Pancreas (tissue), 10 donors: ENCODE data around the gene MNS1. TPM values are rescaled to one million over a fixed set of nuclear protein-coding genes. Genes with fewer than 3 reads are reported as not detected.

Source experiments
- ATAC-seq, 4 donors: fragments of 200-7000 bp; cut with Tn5 transposase; one replicate each; pipeline versions ENCODE4 v1.8.0 to v1.9.1; 2020; ENCODE audit warnings: mild to moderate bottlenecking in 4 of 4, moderate library complexity in 4 of 4
- DNase-seq, 6 donors: peaks; one replicate each; pipeline ENCODE4 v3.0.0-alpha.2; 2020
- FAIRE-seq: peaks from 2 replicates; lab custom pipeline; 2012; peaks lifted over from hg19 to GRCh38; lab: Jason Lieb, UNC
- H3K27ac ChIP-seq, 4 donors: fragments of 200-600 bp; sonication (generic); 1 replicate in 3 of 4; 2 replicates in 1 of 4; pipeline versions ENCODE4 v1.5.0 to v1.8.0; 2020
- H3K27me3 ChIP-seq, 4 donors: fragments of 200-600 bp; one replicate each; pipeline ENCODE4 v1.8.0; 2021
- H3K36me3 ChIP-seq, 3 donors: fragments of 200-600 bp; sonication (generic) in 1 of 3; one replicate each; pipeline versions ENCODE4 v1.5.0 to v1.8.0; 2020 to 2021
- H3K4me1 ChIP-seq, 3 donors: fragments of 200-600 bp; one replicate each; pipeline ENCODE4 v1.8.0; 2021
- H3K4me3 ChIP-seq, 4 donors: fragments of 200-600 bp; sonication (generic) in 2 of 4; one replicate each; pipeline versions ENCODE4 v1.5.0 to v1.8.0; 2020 to 2021
- H3K9me3 ChIP-seq, 4 donors: fragments of 200-600 bp; one replicate each; pipeline ENCODE4 v1.8.0; 2021
- CTCF ChIP-seq, 4 donors: fragments of 200-600 bp; sonication (generic) in 3 of 4; IDR thresholded peaks; one replicate each; pipeline versions ENCODE4 v1.5.0 to v1.8.0; 2021; ENCODE audit warnings: antibody characterized with exemption in 4 of 4
- WGBS, 2 donors: extraction: QIAGEN DNeasy Blood & Tissue Kit; methylation state at CpG; one replicate each; pipeline ENCODE4 v1.1.7; 2013; 5-methylcytosine and 5-hydroxymethylcytosine counted together
- intact Hi-C, 3 donors: fragments of 100-400 bp; cut with DNase I; formaldehyde crosslinking; loops; one replicate each; pipeline versions ENCODE4 v1.11.1 to v1.14.2; 2022
- polyA plus RNA-seq, 2 donors: library from polyadenylated mRNA; stranded (reverse); fragments of 200-250 nt; gene quantifications; one replicate each; pipeline ENCODE4 v1.2.3, GENCODE V29; 2013
- total RNA-seq, 6 donors: library from RNA; stranded (reverse); fragmentation: NEBNext Ultra II Directional in 4 of 6; extraction: Animal tissue kit (Norgen Biotek cat#: 25700) in 4 of 6; gene quantifications; one replicate each; pipeline versions ENCODE4 v1.2.1 to v1.2.4, GENCODE V29; 2021 to 2023
- donor health status: healthy with polysubstance abuse.
- donor health status: DM: no; HTN: no; CAD: no; lungs with moderate emphysema.
- donor health status: DM: no; HTN: no; CAD: no.
- donor health status: control.
- donor health status: control.
- donor health status: Bipolar disorder and iron deficiency.
- donor health status: DM: yes; HTN: yes; CAD: no.
- donor health status: DM: no; HTN: no; CAD: no.
- donor health status: DM: no; HTN: no; CAD: no.
- donor health status: DM: yes; HTN: yes; CAD: no.

The MNS1 gene, protein sequence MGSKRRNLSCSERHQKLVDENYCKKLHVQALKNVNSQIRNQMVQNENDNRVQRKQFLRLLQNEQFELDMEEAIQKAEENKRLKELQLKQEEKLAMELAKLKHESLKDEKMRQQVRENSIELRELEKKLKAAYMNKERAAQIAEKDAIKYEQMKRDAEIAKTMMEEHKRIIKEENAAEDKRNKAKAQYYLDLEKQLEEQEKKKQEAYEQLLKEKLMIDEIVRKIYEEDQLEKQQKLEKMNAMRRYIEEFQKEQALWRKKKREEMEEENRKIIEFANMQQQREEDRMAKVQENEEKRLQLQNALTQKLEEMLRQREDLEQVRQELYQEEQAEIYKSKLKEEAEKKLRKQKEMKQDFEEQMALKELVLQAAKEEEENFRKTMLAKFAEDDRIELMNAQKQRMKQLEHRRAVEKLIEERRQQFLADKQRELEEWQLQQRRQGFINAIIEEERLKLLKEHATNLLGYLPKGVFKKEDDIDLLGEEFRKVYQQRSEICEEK
- 1 to 10 TPM in 5 of 6 donors, under 1 TPM in 1; 0.54 to 2.4 (median 1.4) TPM for total RNA-seq
- 1 to 10 TPM; 1.4 to 2.3 TPM for polyA plus RNA-seq

GRCh38 chr15:56464893-56465520, at the start of gene MNS1:
MNS1 (minus strand) TSS chr15:56465137; CDS start chr15:56464972, 165 bp downstream.
- Histone ChIP-seq H3K27ac (peak within 1 kb of the TSS in 2 of 4 donors; percentile 32 to 33), H3K4me1 (peaks cover 0 to 7% (median 0%) of the 10 kb centered on the region in 3 donors), H3K27me3 (no peaks in the 10 kb centered on the region), H3K9me3 (no peaks in the 10 kb centered on the region), H3K4me3 (peak within 1 kb of the TSS; percentile 29 to 55 (median 46)), H3K36me3 (no peaks in the 10 kb centered on the region)
- DNase-seq (peak; percentile 87 to 94 (median 90)), FAIRE-seq (peak; percentile 37), ATAC-seq (peak; percentile 99 to 100 (median 99))
- WGBS, 2 donors, result 1 to 3% methylated on average over 38 of the region's 38 CpGs
- TF ChIP-seq CTCF (IDR thresholded peaks at IDR 0.05), result no peak
- intact Hi-C loops, result no loop called here

DNA sequence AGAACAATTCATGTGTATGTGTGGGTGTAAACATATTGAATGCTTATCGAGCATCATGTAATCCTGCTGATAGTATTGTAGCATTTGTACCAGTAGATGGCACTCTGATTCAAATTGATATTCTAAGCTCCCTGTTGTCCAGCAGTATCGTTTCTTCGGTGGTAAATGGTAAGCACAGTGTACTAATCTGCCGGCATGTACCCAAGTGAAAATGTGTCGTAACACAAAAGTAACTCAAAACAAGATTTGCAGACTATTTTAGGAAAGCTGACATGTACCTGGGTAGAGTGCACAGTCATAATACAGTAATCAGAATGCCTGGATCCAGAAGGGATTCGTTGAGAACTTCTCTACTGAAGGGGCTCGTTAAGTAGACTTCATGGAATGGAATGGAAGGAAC, 31.7 kb upstream of the MNS1 start:
- Histone ChIP-seq H3K36me3 (no peaks in the 10 kb centered on the region), H3K4me1 (no peaks in the 10 kb centered on the region), H3K9me3 (no peaks in the 10 kb centered on the region), H3K27me3 (no peaks in the 10 kb centered on the region), H3K4me3 (no peak overlapping the region), H3K27ac (no peak overlapping the region)
- intact Hi-C loops, result loop anchor here in 2 of 3 donors (10.0 kb wide), 1 partner anchor 808 kb away; no protein-coding TSS in a partner anchor
- peak in 3 of 4 donors; percentile 35 to 48 (median 47) for TF ChIP-seq CTCF (IDR thresholded peaks at IDR 0.05)
- no peak for FAIRE-seq
- 20 to 23% methylated on average over 7 of the region's 7 CpGs for WGBS, 2 donors
- DNase-seq, result no peak
- ATAC-seq, result peak; percentile 88 to 98 (median 96)

DNA sequence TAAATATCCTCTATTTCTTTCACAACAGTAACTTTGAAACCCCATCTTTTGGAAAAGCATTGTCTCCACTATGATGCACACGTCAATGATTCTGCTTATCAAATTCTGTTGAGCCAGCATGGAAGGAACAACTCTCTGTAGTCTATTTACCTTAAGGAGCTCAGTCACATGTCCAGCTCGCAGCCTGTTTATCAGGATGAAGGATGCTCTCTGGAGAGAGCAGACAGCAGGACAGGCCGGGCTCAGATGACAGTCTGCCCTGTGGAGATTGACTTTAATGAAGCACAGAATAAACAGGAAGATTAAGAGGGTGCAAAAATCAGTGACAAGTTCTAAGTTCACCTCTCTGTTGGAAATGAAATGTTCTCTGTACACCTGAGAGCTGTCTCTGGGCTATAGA, 30.6 kb upstream of the MNS1 start:
- intact Hi-C loops, result loop anchor here in 2 of 3 donors (10.0 kb wide), 1 partner anchor 809 kb away; no protein-coding TSS in a partner anchor
- 34 to 39% methylated on average over 3 of the region's 3 CpGs for WGBS, 2 donors

DNA sequence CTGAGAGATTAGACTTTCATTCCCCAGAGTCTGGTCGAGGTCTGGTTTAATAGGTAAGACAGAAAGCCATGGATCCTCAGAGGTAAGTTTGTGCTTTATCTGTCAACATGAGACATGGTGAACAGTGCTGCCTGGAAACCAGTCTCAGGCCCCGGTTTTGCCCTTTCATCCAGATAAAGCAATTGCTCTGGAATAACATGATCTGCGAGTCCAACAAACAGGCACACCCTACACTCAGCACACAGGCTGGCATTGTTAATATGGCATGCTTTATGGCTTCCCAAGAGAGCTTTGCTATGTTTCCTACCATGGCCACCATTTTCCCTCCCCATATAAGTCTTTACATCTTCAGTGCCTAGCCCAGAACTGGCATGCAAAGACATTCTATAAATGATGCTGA, 30.1 kb upstream of the MNS1 start:
- no peaks in the 10 kb centered on the region for H3K36me3 ChIP-seq
- no peaks in the 10 kb centered on the region for H3K9me3 ChIP-seq
- no peak for TF ChIP-seq CTCF (IDR thresholded peaks at IDR 0.05)
- no peak overlapping the region for H3K4me3 ChIP-seq
- FAIRE-seq (no peak), ATAC-seq (no peak), DNase-seq (no peak)
- H3K4me1 ChIP-seq, result no peaks in the 10 kb centered on the region
- intact Hi-C loops, result loop anchor here in 2 of 3 donors (10.0 kb wide), 1 partner anchor 810 kb away; no protein-coding TSS in a partner anchor
- 28 to 29% methylated on average over 3 of the region's 3 CpGs for WGBS, 2 donors
- H3K27me3 ChIP-seq, result no peaks in the 10 kb centered on the region
- H3K27ac ChIP-seq, result no peak overlapping the region

More for the DNA sequence above, 30.6 kb upstream of the MNS1 start:
- DNase-seq, result no peak
- Histone ChIP-seq H3K27ac (no peak overlapping the region), H3K4me1 (no peaks in the 10 kb centered on the region), H3K36me3 (no peaks in the 10 kb centered on the region), H3K27me3 (no peaks in the 10 kb centered on the region), H3K9me3 (no peaks in the 10 kb centered on the region), H3K4me3 (no peak overlapping the region)
- no peak for TF ChIP-seq CTCF (IDR thresholded peaks at IDR 0.05)
- no peak for ATAC-seq
- FAIRE-seq, result no peak
